ENCODE results near the gene DNPH1.

DNA sequence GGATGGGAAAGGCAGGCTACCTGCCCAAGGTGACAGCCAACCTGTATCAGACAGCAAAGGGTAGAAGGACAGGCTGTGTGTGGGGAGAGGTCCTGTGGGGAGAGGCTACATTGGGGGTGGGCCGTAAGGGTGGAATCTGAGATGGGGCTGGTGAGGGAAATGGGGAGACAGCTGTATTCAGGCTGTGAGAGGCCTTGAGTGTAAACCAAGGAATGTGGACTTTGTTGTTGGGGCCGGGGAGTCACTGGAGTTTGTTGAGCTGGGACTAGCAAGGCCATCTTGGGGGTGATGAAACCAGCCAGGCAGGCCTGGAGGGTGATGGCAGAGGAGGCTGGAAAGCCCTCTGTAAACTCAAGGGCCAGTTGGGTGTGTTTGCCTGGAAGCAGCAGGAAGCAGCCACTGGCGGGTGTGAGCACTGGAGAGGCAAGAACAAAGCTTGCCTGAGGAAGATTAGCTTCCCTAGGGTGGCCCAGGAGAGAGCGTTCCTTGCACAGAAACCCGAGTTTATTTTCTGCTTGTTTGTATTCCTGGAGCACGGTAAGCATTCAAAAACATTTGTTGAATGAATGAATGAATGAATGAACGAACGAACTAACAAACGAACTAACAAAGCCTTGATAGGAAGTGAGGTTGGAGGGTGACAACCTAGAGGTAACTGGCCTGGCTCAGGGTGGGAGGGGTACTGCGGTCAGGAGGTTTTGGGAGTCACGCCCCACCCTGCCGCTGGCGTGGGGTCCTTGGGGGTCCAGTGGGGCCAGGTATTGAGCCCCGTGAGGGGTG, 32.9 kb upstream of the DNPH1 start:
- TF ChIP-seq GATA2 (IDR thresholded peaks at IDR 0.05; ENCODE audit: low read depth, low read length) (no peak), GATA3 (IDR thresholded peaks at IDR 0.05; ENCODE audit: low read depth, low read length) (no peak)
